Testis (tissue), 2 donors: ENCODE data around the gene MYORG.
"Not testable (repeated sequence)": the region's sequence is repeated elsewhere in the genome, so short reads cannot be mapped to it uniquely, and the experiment has no call there.

Experiments used
- POLR2A ChIP-seq: fragments of 450-650 bp; IDR thresholded peaks from one replicate; pipeline ENCODE4 v1.6.1; 2017; ENCODE audit warnings: antibody characterized with exemption, mild to moderate bottlenecking, moderate library complexity
- TF ChIP-seq, protein P1 (sequence below), 3 experiments: fragments of 450-650 bp in 2 of 3; fragments of 200-600 bp in 1 of 3; sonication (generic) in 1 of 3; IDR thresholded peaks; one replicate each; pipeline ENCODE4 v1.5.1; 2016 to 2019; ENCODE audit warnings: antibody characterized with exemption in 3 of 3, mild to moderate bottlenecking in 2 of 3, moderate library complexity in 1 of 3

DNA sequence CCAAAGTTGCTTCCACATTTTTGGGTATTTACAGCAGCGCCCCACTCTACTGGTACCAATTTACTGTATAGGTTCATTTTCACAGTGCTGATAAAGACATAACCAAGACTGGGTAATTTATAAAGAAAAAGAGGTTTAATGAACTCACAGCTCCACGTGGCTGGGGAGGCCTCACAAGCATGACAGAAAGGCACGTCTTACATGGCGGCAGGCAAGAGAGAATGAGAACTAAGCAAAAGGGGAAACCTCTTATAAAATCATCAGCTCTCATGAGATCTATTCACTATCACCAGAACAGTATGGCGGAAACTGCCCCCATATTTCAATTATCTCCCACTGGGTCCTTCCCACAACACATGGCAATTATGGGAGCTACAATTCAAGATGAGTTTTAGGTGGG is 7.9 kb downstream of the MYORG start:
- TF ChIP-seq, protein P1, sequence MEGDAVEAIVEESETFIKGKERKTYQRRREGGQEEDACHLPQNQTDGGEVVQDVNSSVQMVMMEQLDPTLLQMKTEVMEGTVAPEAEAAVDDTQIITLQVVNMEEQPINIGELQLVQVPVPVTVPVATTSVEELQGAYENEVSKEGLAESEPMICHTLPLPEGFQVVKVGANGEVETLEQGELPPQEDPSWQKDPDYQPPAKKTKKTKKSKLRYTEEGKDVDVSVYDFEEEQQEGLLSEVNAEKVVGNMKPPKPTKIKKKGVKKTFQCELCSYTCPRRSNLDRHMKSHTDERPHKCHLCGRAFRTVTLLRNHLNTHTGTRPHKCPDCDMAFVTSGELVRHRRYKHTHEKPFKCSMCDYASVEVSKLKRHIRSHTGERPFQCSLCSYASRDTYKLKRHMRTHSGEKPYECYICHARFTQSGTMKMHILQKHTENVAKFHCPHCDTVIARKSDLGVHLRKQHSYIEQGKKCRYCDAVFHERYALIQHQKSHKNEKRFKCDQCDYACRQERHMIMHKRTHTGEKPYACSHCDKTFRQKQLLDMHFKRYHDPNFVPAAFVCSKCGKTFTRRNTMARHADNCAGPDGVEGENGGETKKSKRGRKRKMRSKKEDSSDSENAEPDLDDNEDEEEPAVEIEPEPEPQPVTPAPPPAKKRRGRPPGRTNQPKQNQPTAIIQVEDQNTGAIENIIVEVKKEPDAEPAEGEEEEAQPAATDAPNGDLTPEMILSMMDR (IDR thresholded peaks at IDR 0.05): not testable (repeated sequence)
- TF ChIP-seq POLR2A: not testable (repeated sequence)
